K562 (cell line): ENCODE results near the gene KLK13. TPM values are rescaled to one million over a fixed set of nuclear protein-coding genes. Genes with fewer than 3 reads are reported as not detected.

ENCODE experiments used
- ATAC-seq: fragments of 200-7000 bp; cut with Tn5 transposase; 3 replicates; pipeline ENCODE4 v1.9.1; 2020; ENCODE audit warnings: moderate library complexity
- BruUV-seq: library from RNA; stranded (reverse); fragments of 400-500 nt; replicated peaks from 2 replicates; lab custom pipeline; 2021; lab: Mats Ljungman, UMichigan
- CTCF ChIA-PET: fragments of 300-600 bp; formaldehyde crosslinking; extraction: SDS; loops from one replicate; lab custom pipeline; 2021; ENCODE audit warnings: low intra/inter-chr PET ratio; lab: Yijun Ruan, JAX
- POLR2A ChIA-PET: fragments of 300-600, 350-650 bp; sonication (Branson Sonifier 250); formaldehyde crosslinking; extraction: SDS; loops from one replicate; lab custom pipeline; 2021; ENCODE audit warnings: antibody characterized with exemption, inconsistent platforms; lab: Yijun Ruan, JAX
- DNase-seq, 4 experiments: peaks; one replicate each; pipeline versions ENCODE4 v3.0.0 to v3.0.0-alpha.2; 2011 to 2018; ENCODE audit warnings: low spot score in 3 of 4, mixed read lengths in 3 of 4; ENCODE audit errors: extremely low read depth in 1 of 4
- FAIRE-seq: peaks from 2 replicates; lab custom pipeline; 2011; peaks lifted over from hg19 to GRCh38; lab: Jason Lieb, UNC
- H2AFZ ChIP-seq: 2 replicates; pipeline ENCODE4 v1.6.0; 2011; ENCODE audit warnings: low read depth, low read length, control low read depth, inconsistent platforms
- H3K27ac ChIP-seq: fragments of 200-600 bp; 3 replicates; pipeline ENCODE4 v1.8.0; 2011; ENCODE audit warnings: low read depth, mild to moderate bottlenecking, control low read depth, inconsistent platforms, low read length, moderate library complexity, mixed read lengths; ENCODE audit errors: extremely low read depth
- H3K27me3 ChIP-seq, 2 experiments: fragments of 300-600 bp in 1 of 2; 2 replicates in 1 of 2; 3 replicates in 1 of 2; pipeline versions ENCODE4 v1.6.0 to v1.8.0; 2011; ENCODE audit warnings: inconsistent platforms in 2 of 2, low read length in 2 of 2, mild to moderate bottlenecking in 1 of 2, mixed read lengths in 1 of 2, moderate library complexity in 1 of 2; ENCODE audit not compliant: control insufficient read depth in 2 of 2, insufficient read depth in 2 of 2
- H3K36me3 ChIP-seq: fragments of 300-600 bp; 3 replicates; pipeline ENCODE4 v1.8.0; 2011; ENCODE audit warnings: mild to moderate bottlenecking, low read length, inconsistent platforms; ENCODE audit not compliant: control insufficient read depth, insufficient read depth
- H3K4me1 ChIP-seq, 2 experiments: fragments of 200-600 bp in 1 of 2; replicated peaks in 1 of 2; 2 replicates in 1 of 2; 3 replicates in 1 of 2; pipeline versions ENCODE4 v1.5.1 to v1.8.0; 2011; ENCODE audit warnings: inconsistent platforms in 2 of 2, low read length in 2 of 2, mild to moderate bottlenecking in 1 of 2, mixed read lengths in 1 of 2, moderate library complexity in 1 of 2; ENCODE audit not compliant: control insufficient read depth in 2 of 2, insufficient read depth in 2 of 2
- H3K4me2 ChIP-seq: 2 replicates; pipeline ENCODE4 v1.6.1; 2011; ENCODE audit warnings: low read length, control low read depth, inconsistent platforms, mixed read lengths; ENCODE audit not compliant: insufficient read depth
- H3K4me3 ChIP-seq: fragments of 200-600 bp; sonication (generic), shearing (Covaris generic); 2 replicates; pipeline ENCODE4 v1.5.1; 2016; ENCODE audit warnings: control low read depth, inconsistent platforms
- H3K79me2 ChIP-seq: fragments of 200-600 bp; 3 replicates; pipeline ENCODE4 v1.8.0; 2011; ENCODE audit warnings: low read length, inconsistent platforms; ENCODE audit not compliant: control insufficient read depth, insufficient read depth
- H3K9ac ChIP-seq, 2 experiments: 2 replicates each; pipeline versions ENCODE4 v1.6.0 to v1.6.1; 2011; ENCODE audit warnings: low read depth in 2 of 2, low read length in 2 of 2, control low read depth in 1 of 2, inconsistent platforms in 1 of 2, mild to moderate bottlenecking in 1 of 2, mixed read lengths in 1 of 2; ENCODE audit not compliant: insufficient read depth in 1 of 2
- H3K9me1 ChIP-seq: one replicate; pipeline ENCODE4 v1.6.0; 2011; ENCODE audit warnings: inconsistent platforms, mild to moderate bottlenecking, low read length, moderate library complexity; ENCODE audit not compliant: control insufficient read depth, insufficient read depth
- H3K9me3 ChIP-seq: replicated peaks from 2 replicates; pipeline ENCODE4 v1.5.1; 2011; ENCODE audit warnings: low read depth, low read length, inconsistent platforms; ENCODE audit not compliant: control insufficient read depth, insufficient read depth
- H4K20me1 ChIP-seq: replicated peaks from 2 replicates; pipeline ENCODE4 v1.6.1; 2011; ENCODE audit warnings: low read length, inconsistent platforms, mixed read lengths; ENCODE audit not compliant: control insufficient read depth, insufficient read depth
- FOXJ2 ChIP-seq: fragments of 200-800 bp; sonication (Bioruptor generic); IDR thresholded peaks from 2 replicates; pipeline ENCODE4 v1.6.1; 2016; ENCODE audit warnings: missing genetic modification characterization, missing compliant biosample characterization
- GABPB2 ChIP-seq: fragments of 250-450 bp; sonication (Bioruptor Pico); conservative IDR thresholded peaks from 2 replicates; pipeline ENCODE4 v1.5.1; 2021; ENCODE audit warnings: mild to moderate bottlenecking
- PML ChIP-seq: IDR thresholded peaks from 2 replicates; pipeline ENCODE4 v1.6.1; 2012; ENCODE audit warnings: low read length, inconsistent platforms
- ZNF655 ChIP-seq: fragments of 250-450 bp; sonication (Bioruptor Pico); IDR thresholded peaks from 2 replicates; pipeline ENCODE4 v1.5.0; 2021
- WGBS: fragments of 100-300 bp; shearing (Covaris generic); methylation state at CpG from one replicate; pipeline ENCODE4 v1.1.6; 2016; ENCODE audit warnings: low coverage, mixed read lengths; ENCODE audit not compliant: insufficient coverage; ENCODE audit errors: missing lambda C conversion rate; 5-methylcytosine and 5-hydroxymethylcytosine counted together
- in situ Hi-C: fragments of 300-500 bp; cut with MboI; formaldehyde crosslinking; loops from 4 replicates; pipeline ENCODE4 v1.15.0; 2018; ENCODE audit warnings: inconsistent platforms, mixed read lengths
- intact Hi-C: fragments of 100-400 bp; cut with micrococcal nuclease; formaldehyde crosslinking; loops from 2 replicates; pipeline ENCODE4 v1.14.2; 2022
- polyA plus RNA-seq, 8 experiments: library from polyadenylated mRNA; depleted of rRNA in 4 of 8; stranded (reverse) in 5 of 8; unstranded in 3 of 8; fragments of >200 nt; fragmentation: Nextera tagmentation in 2 of 8; fragmentation: Illumina TruSeq in 1 of 8; extraction: Ambion mirVana in 2 of 8; extraction: Trizol in 1 of 8; gene quantifications; 2 replicates each; pipeline versions ENCODE4 v1.2.1 to v1.2.3, GENCODE V29; 2011 to 2014; ENCODE audit warnings: inconsistent platforms in 1 of 8, missing spikeins in 1 of 8
- total RNA-seq, 7 experiments: library from RNA; depleted of rRNA in 6 of 7; stranded (reverse); fragments of >200 nt in 6 of 7; fragmentation: Illumina TruSeq in 2 of 7; extraction: Trizol in 2 of 7; gene quantifications; 2 replicates each; pipeline versions ENCODE4 v1.2.1 to v1.2.3, GENCODE V29; 2011 to 2021; ENCODE audit warnings: low replicate concordance in 1 of 7

Gene KLK13
- total and polyA plus RNA-seq, 9 of the 15 experiments (the other 6 are each of a cell fraction or from before 2014, with no cell fraction given) = 0.72 to 9.0 (median 2.3) TPM

- Histone ChIP-seq H3K9me1 (peaks cover 9% of the 10 kb centered on the region), H4K20me1 (peaks cover 13% of the 10 kb centered on the region), H3K4me1 (no peaks in the 10 kb centered on the region; a peak in 1 of 5 replicates), H2AFZ (no peak overlapping the region), H3K9ac (no peak overlapping the region), H3K27me3 (peaks cover 10 to 29% of the 10 kb centered on the region in 2 experiments; a peak in 3 of 5 replicates), H3K27ac (no peak overlapping the region), H3K9me3 (no peaks in the 10 kb centered on the region), H3K36me3 (peaks cover 5% of the 10 kb centered on the region; the same call in 1 of the 3 replicates), H3K4me3 (no peak overlapping the region), H3K79me2 (no peaks in the 10 kb centered on the region)
- ATAC-seq (no peak), DNase-seq (no peak)
- BruUV-seq = no TSS peak
- POLR2A ChIA-PET = no interaction called here
- in situ Hi-C loops = loop anchor here (5.0 to 10.0 kb wide), 3 partner anchors 71 to 388 kb away; no protein-coding TSS in a partner anchor
- TF ChIP-seq ZNF655 (CRISPR knock-in tag) = no peak
- TF ChIP-seq PML = no peak
- TF ChIP-seq GABPB2 (CRISPR knock-in tag) = no peak
- no peak for TF ChIP-seq FOXJ2 (tag)
- TF ChIP-seq, all 486 proteins: peak for 0
- WGBS = 28% methylated on average over 8 of the region's 8 CpGs
- CTCF ChIA-PET = interaction anchor here (0.6 to 4.9 kb wide), 3 partner anchors 72 to 168 kb away, joined by 4 to 35 read pairs (median 15); partner anchors contain the start of gene KLK10
- FAIRE-seq = no peak
- intact Hi-C loops = loop anchor here (5.0 kb wide), 1 partner anchor 386 kb away; no protein-coding TSS in a partner anchor
- no peak overlapping the region for H3K4me2 ChIP-seq
These were observed 28.2 kb upstream of the KLK13 start for GRCh38 chr19:51093101-51093500.
